ENCODE measurements around the gene SRPK2. TPM values are rescaled to one million over a fixed set of nuclear protein-coding genes. Genes with fewer than 3 reads are reported as not detected.
A peak's percentile ranks its signal among the peaks of the same experiment; 100 is the strongest.

SRPK2 gene
- total and polyA plus RNA-seq, 2 of the 13 experiments (the other 11 are each of a cell fraction or from before 2014, with no cell fraction given) = 10.1 to 22.3 TPM

DNA sequence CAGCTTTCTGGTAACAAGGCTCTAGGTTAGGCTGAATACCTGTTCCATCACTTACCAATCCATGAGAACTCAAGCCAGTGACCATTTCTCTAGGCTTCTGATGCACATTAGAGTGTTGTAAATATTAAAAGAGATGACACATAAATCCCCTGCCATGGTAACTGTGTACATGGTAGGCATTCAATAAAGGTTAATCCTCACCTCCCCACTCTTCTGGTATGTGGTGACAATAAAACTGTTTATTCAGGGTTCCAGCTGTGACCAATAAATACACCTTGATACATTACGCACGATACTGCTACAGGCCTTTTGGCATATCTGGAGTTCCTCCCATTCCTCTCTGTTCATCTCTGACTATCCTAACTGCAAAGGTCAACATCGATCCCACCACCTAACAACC is 171.9 kb downstream of the SRPK2 start:
- FAIRE-seq = no peak

DNA sequence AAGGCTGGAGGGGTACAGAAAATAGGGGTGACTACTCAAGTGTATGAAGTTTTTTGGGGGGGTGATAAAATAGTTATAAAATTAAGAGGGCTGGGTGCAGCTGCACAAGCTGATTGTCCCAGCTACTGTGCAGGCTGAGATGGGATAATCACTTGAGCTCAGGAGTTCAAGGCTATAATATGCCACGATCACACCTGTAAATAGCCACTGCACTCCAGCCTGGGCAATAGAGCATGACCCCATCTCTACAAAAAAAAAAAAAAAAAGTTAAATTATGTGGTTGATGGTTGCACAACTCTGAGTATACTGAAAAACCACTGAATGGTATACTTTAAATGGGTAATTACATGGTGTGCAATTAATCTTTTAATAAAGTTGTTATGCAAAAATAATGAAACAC is 172.9 kb downstream of the SRPK2 start:
- H3K4me1 ChIP-seq (ENCODE audit: insufficient read depth, low read length) = 0 out of 2 replicates have a peak, but pooled peaks cover 4% of the 10 kb centered on the region
- no peak for ATAC-seq
- WGBS (ENCODE audit: low lambda C conversion rate) = 85% methylated on average over 1 of the region's 1 CpG
- no peak overlapping the region for H3K9ac ChIP-seq (ENCODE audit: insufficient read depth, low read depth, low read length)
- H3K4me3 ChIP-seq (replicated peaks in 1 of 3; ENCODE audit: insufficient read depth in 1 of 3, low read depth in 2 of 3, low read length in 3 of 3) = no peak overlapping the region
- FAIRE-seq = no peak
- H4K20me1 ChIP-seq (ENCODE audit: insufficient read depth, low read length) = no peaks in the 10 kb centered on the region
- no peaks in the 10 kb centered on the region for H3K36me3 ChIP-seq (replicated peaks in 1 of 2; ENCODE audit: control insufficient read depth in 1 of 2, insufficient read depth in 2 of 2, low read length in 2 of 2)
- ChIA-PET CTCF (ENCODE audit: low intra/inter-chr PET ratio, low total read pairs) (no interaction called here), POLR2A (no interaction called here)
- H3K4me2 ChIP-seq (ENCODE audit: low read depth, low read length) = no peak overlapping the region
- no peak overlapping the region for H3K27ac ChIP-seq (ENCODE audit: extremely low read length, insufficient read depth, low read length)
- BruUV-seq (replicated peaks) = no TSS peak
- H3K27me3 ChIP-seq (ENCODE audit: control insufficient read depth in 1 of 2, insufficient read depth in 2 of 2, low read length in 2 of 2) = no peaks in the 10 kb centered on the region
- in situ Hi-C loops (cut with HindIII; ENCODE audit: extremely low pct_ligation_motif_present, low pct_unique_long_range_greater_than_20kb) = no loop called here
- peaks cover 21% of the 10 kb centered on the region for H3K79me2 ChIP-seq (ENCODE audit: insufficient read depth, low read length)
- TF ChIP-seq, protein P1, sequence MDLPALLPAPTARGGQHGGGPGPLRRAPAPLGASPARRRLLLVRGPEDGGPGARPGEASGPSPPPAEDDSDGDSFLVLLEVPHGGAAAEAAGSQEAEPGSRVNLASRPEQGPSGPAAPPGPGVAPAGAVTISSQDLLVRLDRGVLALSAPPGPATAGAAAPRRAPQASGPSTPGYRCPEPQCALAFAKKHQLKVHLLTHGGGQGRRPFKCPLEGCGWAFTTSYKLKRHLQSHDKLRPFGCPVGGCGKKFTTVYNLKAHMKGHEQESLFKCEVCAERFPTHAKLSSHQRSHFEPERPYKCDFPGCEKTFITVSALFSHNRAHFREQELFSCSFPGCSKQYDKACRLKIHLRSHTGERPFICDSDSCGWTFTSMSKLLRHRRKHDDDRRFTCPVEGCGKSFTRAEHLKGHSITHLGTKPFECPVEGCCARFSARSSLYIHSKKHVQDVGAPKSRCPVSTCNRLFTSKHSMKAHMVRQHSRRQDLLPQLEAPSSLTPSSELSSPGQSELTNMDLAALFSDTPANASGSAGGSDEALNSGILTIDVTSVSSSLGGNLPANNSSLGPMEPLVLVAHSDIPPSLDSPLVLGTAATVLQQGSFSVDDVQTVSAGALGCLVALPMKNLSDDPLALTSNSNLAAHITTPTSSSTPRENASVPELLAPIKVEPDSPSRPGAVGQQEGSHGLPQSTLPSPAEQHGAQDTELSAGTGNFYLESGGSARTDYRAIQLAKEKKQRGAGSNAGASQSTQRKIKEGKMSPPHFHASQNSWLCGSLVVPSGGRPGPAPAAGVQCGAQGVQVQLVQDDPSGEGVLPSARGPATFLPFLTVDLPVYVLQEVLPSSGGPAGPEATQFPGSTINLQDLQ (CRISPR knock-in tag; IDR thresholded peaks at IDR 0.05) = no peak
- TF ChIP-seq ZNF672 (CRISPR knock-in tag; IDR thresholded peaks at IDR 0.05) (no peak), ZNF101 (CRISPR knock-in tag; IDR thresholded peaks at IDR 0.05; ENCODE audit: borderline replicate concordance, low read depth) (no peak), ARNT2 (CRISPR knock-in tag; IDR thresholded peaks at IDR 0.05; ENCODE audit: low read depth) (no peak), ZNF121 (CRISPR knock-in tag; IDR thresholded peaks at IDR 0.05) (peak; percentile 65; the same call in 1 of the 2 replicates), SRSF4 (IDR thresholded peaks at IDR 0.05; ENCODE audit: low read depth, low read length, poor library complexity, severe bottlenecking) (no peak)
- TF ChIP-seq, protein P2, sequence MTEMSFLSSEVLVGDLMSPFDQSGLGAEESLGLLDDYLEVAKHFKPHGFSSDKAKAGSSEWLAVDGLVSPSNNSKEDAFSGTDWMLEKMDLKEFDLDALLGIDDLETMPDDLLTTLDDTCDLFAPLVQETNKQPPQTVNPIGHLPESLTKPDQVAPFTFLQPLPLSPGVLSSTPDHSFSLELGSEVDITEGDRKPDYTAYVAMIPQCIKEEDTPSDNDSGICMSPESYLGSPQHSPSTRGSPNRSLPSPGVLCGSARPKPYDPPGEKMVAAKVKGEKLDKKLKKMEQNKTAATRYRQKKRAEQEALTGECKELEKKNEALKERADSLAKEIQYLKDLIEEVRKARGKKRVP (CRISPR knock-in tag; IDR thresholded peaks at IDR 0.05) = no peak
- no peak for DNase-seq (ENCODE audit: low spot score)
- no peaks in the 10 kb centered on the region for H3K9me3 ChIP-seq (ENCODE audit: low read length)
- H2AFZ ChIP-seq (ENCODE audit: low read length) = no peak overlapping the region
- intact Hi-C loops (cut with micrococcal nuclease; ENCODE audit: unreplicated experiment) = no loop called here

More for the DNA sequence above, 171.9 kb downstream of the SRPK2 start:
- no peaks in the 10 kb centered on the region for H3K36me3 ChIP-seq (replicated peaks in 1 of 2; ENCODE audit: control insufficient read depth in 1 of 2, insufficient read depth in 2 of 2, low read length in 2 of 2)
- no peak overlapping the region for H3K27ac ChIP-seq (ENCODE audit: extremely low read length, insufficient read depth, low read length)
- WGBS (ENCODE audit: low lambda C conversion rate) = 97% methylated on average over 3 of the region's 3 CpGs
- no peak overlapping the region for H3K4me2 ChIP-seq (ENCODE audit: low read depth, low read length)
- H4K20me1 ChIP-seq (ENCODE audit: insufficient read depth, low read length) = no peaks in the 10 kb centered on the region
- no peak overlapping the region for H2AFZ ChIP-seq (ENCODE audit: low read length)
- no peak overlapping the region for H3K9ac ChIP-seq (ENCODE audit: insufficient read depth, low read depth, low read length)
- no peak overlapping the region for H3K4me3 ChIP-seq (replicated peaks in 1 of 3; ENCODE audit: insufficient read depth in 1 of 3, low read depth in 2 of 3, low read length in 3 of 3)
- DNase-seq (ENCODE audit: low spot score) = no peak
- in situ Hi-C loops (cut with HindIII; ENCODE audit: extremely low pct_ligation_motif_present, low pct_unique_long_range_greater_than_20kb) (no loop called here), intact Hi-C loops (cut with micrococcal nuclease; ENCODE audit: unreplicated experiment) (no loop called here)
- no peaks in the 10 kb centered on the region for H3K27me3 ChIP-seq (ENCODE audit: control insufficient read depth in 1 of 2, insufficient read depth in 2 of 2, low read length in 2 of 2)
- no peaks in the 10 kb centered on the region for H3K9me3 ChIP-seq (ENCODE audit: low read length)
- ChIA-PET CTCF (ENCODE audit: low intra/inter-chr PET ratio, low total read pairs) (no interaction called here), POLR2A (no interaction called here)
- ATAC-seq = no peak
- 0 out of 2 replicates have a peak, but pooled peaks cover 4% of the 10 kb centered on the region for H3K4me1 ChIP-seq (ENCODE audit: insufficient read depth, low read length)
- peaks cover 23% of the 10 kb centered on the region for H3K79me2 ChIP-seq (ENCODE audit: insufficient read depth, low read length)
- BruUV-seq (replicated peaks) = no TSS peak
- no peak for TF ChIP-seq ZNF274 (CRISPR knock-in tag; IDR thresholded peaks at IDR 0.05)
- TF ChIP-seq ZNF878 (CRISPR knock-in tag; IDR thresholded peaks at IDR 0.05) = no peak

All from HepG2 (cell line).